Measurements from ENCODE around the gene BLVRB.

- TF ChIP-seq CTCF (IDR thresholded peaks at IDR 0.05) (no peak), POLR2A (IDR thresholded peaks at IDR 0.05) (no peak)
Measured at GRCh38 chr19:40452016-40452415, 13.5 kb downstream of the BLVRB start.
